ENCODE results near the gene WWOX. TPM values are rescaled to one million over a fixed set of nuclear protein-coding genes. Genes with fewer than 3 reads are reported as not detected.

The WWOX gene
- total and polyA plus RNA-seq, 2 donors (not counting 1 experiment from before 2014, with no cell fraction given): 10.5 to 42.3 TPM

DNA sequence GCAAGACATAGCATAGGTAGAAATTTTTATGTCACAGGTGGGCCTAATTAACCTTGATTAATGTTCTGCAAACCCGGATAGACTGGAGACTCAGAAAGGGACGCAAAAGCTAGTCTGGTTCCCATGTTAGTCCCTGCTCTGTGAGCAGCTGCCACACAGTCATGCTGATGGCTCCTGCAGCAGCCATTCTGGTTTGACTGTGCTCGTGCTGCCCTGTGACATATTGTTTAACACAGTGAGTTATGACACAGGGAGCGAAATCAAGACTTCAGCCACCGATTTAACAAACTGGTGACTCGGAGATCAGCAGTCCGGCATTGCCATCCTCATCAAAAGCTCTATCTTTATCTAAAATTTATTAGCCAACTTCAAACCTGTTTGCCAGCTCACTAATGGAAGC lies 169.8 kb downstream of the WWOX start:
- CTCF ChIA-PET: no interaction called here
- Mint-ChIP-seq H3K4me3 (no peak overlapping the region), H3K4me1 (no peaks in the 10 kb centered on the region), H3K27me3 (no peaks in the 10 kb centered on the region), H3K9me3 (ENCODE audit: insufficient read depth) (no peaks in the 10 kb centered on the region), H3K27ac (no peak overlapping the region)
- 100% methylated on average over 6 of the region's 7 CpGs for WGBS (ENCODE audit: insufficient coverage)
- DNase-seq (no peak), ATAC-seq (ENCODE audit: low read depth) (no peak)
- no peak overlapping the region for H3K4me3 ChIP-seq (ENCODE audit: control extremely low read depth in 1 of 5, extremely low read depth in 1 of 5, insufficient read depth in 1 of 5, low read depth in 2 of 5, low read length in 4 of 5)
- no peaks in the 10 kb centered on the region for H3K27me3 ChIP-seq (replicated peaks in 1 of 4; ENCODE audit: control extremely low read depth in 1 of 4, control insufficient read depth in 3 of 4, insufficient read depth in 4 of 4, low read length in 3 of 4)
- POLR2A ChIA-PET: no interaction called here
- H3K79me2 ChIP-seq (ENCODE audit: control insufficient read depth, insufficient read depth, low read length): no peaks in the 10 kb centered on the region
- H2AFZ ChIP-seq (ENCODE audit: insufficient read depth, low read depth, low read length, poor library complexity, severe bottlenecking): no peak overlapping the region
- TF ChIP-seq EZH2 (IDR thresholded peaks at IDR 0.05; ENCODE audit: borderline replicate concordance, insufficient read depth, low read depth, low read length, poor library complexity, severe bottlenecking) (no peak), CTCF (IDR thresholded peaks at IDR 0.05) (no peak)
- intact Hi-C loops (cut with micrococcal nuclease): no loop called here
- H3K36me3 ChIP-seq (replicated peaks in 1 of 2; ENCODE audit: control extremely low read depth in 1 of 2, control insufficient read depth in 1 of 2, extremely low read depth in 1 of 2, insufficient read depth in 2 of 2, low read length in 1 of 2): no peaks in the 10 kb centered on the region
- H3K4me2 ChIP-seq (replicated peaks; ENCODE audit: low read depth, low read length, poor library complexity, severe bottlenecking): no peak overlapping the region
- no peak overlapping the region for H3K27ac ChIP-seq (ENCODE audit: low read length in 2 of 2)
- no peaks in the 10 kb centered on the region for H4K20me1 ChIP-seq (ENCODE audit: control insufficient read depth, insufficient read depth, low read length, poor library complexity, severe bottlenecking)
- peaks cover 0 to 3% (median 3%) of the 10 kb centered on the region in 3 donors for H3K9me3 ChIP-seq (ENCODE audit: control extremely low read depth in 1 of 3, control insufficient read depth in 2 of 3, insufficient read depth in 1 of 3, low read length in 2 of 3)
- no peaks in the 10 kb centered on the region for H3K4me1 ChIP-seq (ENCODE audit: control insufficient read depth in 2 of 2, insufficient read depth in 2 of 2, low read length in 2 of 2)
- no peak overlapping the region for H3K9ac ChIP-seq (ENCODE audit: low read length)

DNA sequence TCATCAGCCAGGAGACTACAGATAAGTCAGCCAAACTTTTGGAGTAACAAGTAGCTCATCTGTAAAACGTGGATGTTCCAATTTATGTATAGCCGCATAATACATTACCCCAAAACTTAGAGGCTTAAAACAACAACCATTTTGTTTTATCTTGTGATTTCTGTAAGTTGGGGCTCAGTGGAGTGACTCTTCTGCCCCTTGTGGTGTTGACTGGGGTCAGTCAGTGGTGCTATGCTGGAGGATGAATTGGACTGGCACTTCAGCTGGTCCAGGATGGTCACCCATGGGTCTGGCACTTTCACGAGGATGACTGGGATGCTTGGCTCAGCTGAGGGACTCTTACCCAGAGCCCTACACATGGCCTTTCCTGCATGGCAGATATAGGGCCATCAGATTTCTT lies 172.5 kb downstream of the WWOX start:
- Histone ChIP-seq H3K9me3 (ENCODE audit: control extremely low read depth in 1 of 3, control insufficient read depth in 2 of 3, insufficient read depth in 1 of 3, low read length in 2 of 3) (no peaks in the 10 kb centered on the region), H4K20me1 (ENCODE audit: control insufficient read depth, insufficient read depth, low read length, poor library complexity, severe bottlenecking) (no peaks in the 10 kb centered on the region), H2AFZ (ENCODE audit: insufficient read depth, low read depth, low read length, poor library complexity, severe bottlenecking) (no peak overlapping the region), H3K27me3 (replicated peaks in 1 of 4; ENCODE audit: control extremely low read depth in 1 of 4, control insufficient read depth in 3 of 4, insufficient read depth in 4 of 4, low read length in 3 of 4) (no peaks in the 10 kb centered on the region), H3K79me2 (ENCODE audit: control insufficient read depth, insufficient read depth, low read length) (no peaks in the 10 kb centered on the region), H3K4me1 (ENCODE audit: control insufficient read depth in 2 of 2, insufficient read depth in 2 of 2, low read length in 2 of 2) (no peaks in the 10 kb centered on the region), H3K27ac (ENCODE audit: low read length in 2 of 2) (no peak overlapping the region), H3K4me2 (replicated peaks; ENCODE audit: low read depth, low read length, poor library complexity, severe bottlenecking) (no peak overlapping the region), H3K36me3 (replicated peaks in 1 of 2; ENCODE audit: control extremely low read depth in 1 of 2, control insufficient read depth in 1 of 2, extremely low read depth in 1 of 2, insufficient read depth in 2 of 2, low read length in 1 of 2) (no peaks in the 10 kb centered on the region), H3K9ac (ENCODE audit: low read length) (no peak overlapping the region), H3K4me3 (ENCODE audit: control extremely low read depth in 1 of 5, extremely low read depth in 1 of 5, insufficient read depth in 1 of 5, low read depth in 2 of 5, low read length in 4 of 5) (no peak overlapping the region)
- 94% methylated on average over 1 of the region's 3 CpGs for WGBS (ENCODE audit: insufficient coverage)
- DNase-seq (no peak), ATAC-seq (ENCODE audit: low read depth) (no peak)
- TF ChIP-seq CTCF (IDR thresholded peaks at IDR 0.05) (no peak), EZH2 (IDR thresholded peaks at IDR 0.05; ENCODE audit: borderline replicate concordance, insufficient read depth, low read depth, low read length, poor library complexity, severe bottlenecking) (no peak)
- intact Hi-C loops (cut with micrococcal nuclease): no loop called here
- H3K4me1 Mint-ChIP-seq: no peaks in the 10 kb centered on the region
- POLR2A ChIA-PET: no interaction called here
- CTCF ChIA-PET: no interaction called here
- no peak overlapping the region for H3K4me3 Mint-ChIP-seq
- no peak overlapping the region for H3K27ac Mint-ChIP-seq
- no peaks in the 10 kb centered on the region for H3K9me3 Mint-ChIP-seq (ENCODE audit: insufficient read depth)
- no peaks in the 10 kb centered on the region for H3K27me3 Mint-ChIP-seq
